Vagina (tissue), 2 donors: ENCODE data around the gene PMPCB.

Experiments
- POLR2A ChIP-seq, 2 donors: fragments of 450-650 bp; IDR thresholded peaks; one replicate each; pipeline ENCODE4 v1.6.1; 2017; ENCODE audit warnings: antibody characterized with exemption in 2 of 2, mild to moderate bottlenecking in 2 of 2, moderate library complexity in 2 of 2
- POLR2AphosphoS5 ChIP-seq, 2 donors: sonication (generic); formaldehyde crosslinking; IDR thresholded peaks; one replicate each; pipeline ENCODE4 v1.9.0; 2017; ENCODE audit warnings: antibody characterized with exemption in 2 of 2, mild to moderate bottlenecking in 2 of 2, low read depth in 1 of 2; ENCODE audit not compliant: insufficient read depth in 1 of 2

DNA sequence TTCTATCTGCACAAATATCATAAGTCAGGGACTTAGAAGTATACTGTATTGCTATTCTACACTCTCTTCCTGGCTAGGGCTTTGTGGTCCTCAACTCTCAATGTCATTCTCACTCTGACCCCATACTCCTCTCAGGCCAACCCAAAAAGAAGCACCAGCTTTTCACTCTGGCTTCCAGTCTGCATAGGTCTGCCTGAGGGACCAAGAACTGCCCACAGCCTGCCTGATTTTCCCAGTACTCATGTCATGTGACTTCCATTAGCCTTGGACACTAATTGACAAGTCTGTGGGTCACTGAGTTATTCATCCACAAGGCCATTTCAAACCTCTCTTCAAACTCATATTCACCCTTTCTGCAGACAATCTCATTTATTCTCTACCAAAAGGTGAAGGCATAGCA, 19.8 kb downstream of the PMPCB start:
- TF ChIP-seq POLR2A (IDR thresholded peaks at IDR 0.05), result no peak
- TF ChIP-seq POLR2AphosphoS5 (IDR thresholded peaks at IDR 0.05; ENCODE audit: insufficient read depth in 1 of 2, low read depth in 1 of 2), result no peak
